AG10803 (cell line): ENCODE data around the gene CABP7.

ENCODE experiments used
- DNase-seq: peaks from one replicate; pipeline ENCODE4 v3.0.0; 2010; ENCODE audit warnings: low read depth
- H3K4me3 ChIP-seq: 2 replicates; pipeline ENCODE4 v1.5.1; 2011; ENCODE audit warnings: mild to moderate bottlenecking, low read length, control low read depth
- TF ChIP-seq, protein P1 (sequence below): conservative IDR thresholded peaks from 2 replicates; pipeline ENCODE4 v1.5.1; 2011; ENCODE audit warnings: mild to moderate bottlenecking, low read length, control low read depth, inconsistent platforms

The CABP7 gene

GRCh38 chr22:29780748-29781676, 61.2 kb downstream of the CABP7 start:
- DNase-seq: peak; percentile 92
- TF ChIP-seq, protein P1, sequence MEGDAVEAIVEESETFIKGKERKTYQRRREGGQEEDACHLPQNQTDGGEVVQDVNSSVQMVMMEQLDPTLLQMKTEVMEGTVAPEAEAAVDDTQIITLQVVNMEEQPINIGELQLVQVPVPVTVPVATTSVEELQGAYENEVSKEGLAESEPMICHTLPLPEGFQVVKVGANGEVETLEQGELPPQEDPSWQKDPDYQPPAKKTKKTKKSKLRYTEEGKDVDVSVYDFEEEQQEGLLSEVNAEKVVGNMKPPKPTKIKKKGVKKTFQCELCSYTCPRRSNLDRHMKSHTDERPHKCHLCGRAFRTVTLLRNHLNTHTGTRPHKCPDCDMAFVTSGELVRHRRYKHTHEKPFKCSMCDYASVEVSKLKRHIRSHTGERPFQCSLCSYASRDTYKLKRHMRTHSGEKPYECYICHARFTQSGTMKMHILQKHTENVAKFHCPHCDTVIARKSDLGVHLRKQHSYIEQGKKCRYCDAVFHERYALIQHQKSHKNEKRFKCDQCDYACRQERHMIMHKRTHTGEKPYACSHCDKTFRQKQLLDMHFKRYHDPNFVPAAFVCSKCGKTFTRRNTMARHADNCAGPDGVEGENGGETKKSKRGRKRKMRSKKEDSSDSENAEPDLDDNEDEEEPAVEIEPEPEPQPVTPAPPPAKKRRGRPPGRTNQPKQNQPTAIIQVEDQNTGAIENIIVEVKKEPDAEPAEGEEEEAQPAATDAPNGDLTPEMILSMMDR: no peak

More at GRCh38 chr22:29780748-29781676, 61.2 kb downstream of the CABP7 start:
- H3K4me3 ChIP-seq: no peak overlapping the region
